HG02642 (cell line): ENCODE data around the gene LRRC37A.
"Not testable (repeated sequence)": the region's sequence is repeated elsewhere in the genome, so short reads cannot be mapped to it uniquely, and the experiment has no call there.

Source experiments
- ATAC-seq: cut with Tn5 transposase; IDR thresholded peaks from one replicate; pipeline ENCODE4 v1.9.1; 2021; ENCODE audit warnings: mild to moderate bottlenecking; ENCODE audit not compliant: unreplicated experiment, poor library complexity

The LRRC37A gene

GRCh38 chr17:46286764-46287221 lies 8.1 kb upstream of the LRRC37A start:
- ATAC-seq, result not testable (repeated sequence)

GRCh38 chr17:46287587-46287986 lies 7.3 kb upstream of the LRRC37A start:
- ATAC-seq, result not testable (repeated sequence)

- ATAC-seq, result peak; percentile 96
Measured at GRCh38 chr17:46290906-46291546, 3.9 kb upstream of the LRRC37A start.

- ATAC-seq, result not testable (repeated sequence)
Measured at GRCh38 chr17:46291618-46292017, 3.3 kb upstream of the LRRC37A start.

GRCh38 chr17:46341220-46341619 lies 46.3 kb downstream of the LRRC37A start:
- not testable (repeated sequence) for ATAC-seq

- ATAC-seq, result not testable (repeated sequence)
Measured at GRCh38 chr17:46342131-46342530, 47.2 kb downstream of the LRRC37A start.

- ATAC-seq, result not testable (repeated sequence)
Measured at GRCh38 chr17:46348345-46348744, 53.4 kb downstream of the LRRC37A start.

GRCh38 chr17:46349060-46349459 lies 54.1 kb downstream of the LRRC37A start:
- ATAC-seq, result not testable (repeated sequence)

- ATAC-seq, result not testable (repeated sequence)
Measured at GRCh38 chr17:46353856-46354255, 58.9 kb downstream of the LRRC37A start.

- peak; percentile 60 for ATAC-seq
Measured at GRCh38 chr17:46361145-46361735, 66.3 kb downstream of the LRRC37A start.

GRCh38 chr17:46361755-46362154 lies 66.8 kb downstream of the LRRC37A start, which contains the start of gene ARL17B:
ARL17B (minus strand) TSS chr17:46361766; CDS start chr17:46358397, 3,369 bp downstream.
- ATAC-seq, result peak; percentile 91

GRCh38 chr17:46367520-46367919 lies 72.6 kb downstream of the LRRC37A start:
- ATAC-seq, result not testable (repeated sequence)

- peak; percentile 84 for ATAC-seq
Measured at GRCh38 chr17:46372236-46373229, 77.6 kb downstream of the LRRC37A start.

GRCh38 chr17:46373418-46373817 lies 78.5 kb downstream of the LRRC37A start:
- ATAC-seq, result not testable (repeated sequence)

GRCh38 chr17:46383118-46383517 lies 88.2 kb downstream of the LRRC37A start:
- not testable (repeated sequence) for ATAC-seq

- ATAC-seq, result not testable (repeated sequence)
Measured at GRCh38 chr17:46385491-46385890, 90.6 kb downstream of the LRRC37A start.
